Activated CD8-positive, alpha-beta memory T cell treated with anti-CD3 and anti-CD28 coated beads, Interleukin-2, amount 10 ng/mL, durations not matched to agents 7 days and 5 days (primary cell): ENCODE data around the gene KIAA1614. TPM values are rescaled to one million over a fixed set of nuclear protein-coding genes. Genes with fewer than 3 reads are reported as not detected.
A peak's percentile ranks its signal among the peaks of the same experiment; 100 is the strongest.
"Not testable (repeated sequence)": the region's sequence is repeated elsewhere in the genome, so short reads cannot be mapped to it uniquely, and the experiment has no call there.

Experiments
- ATAC-seq: fragments of 150-1000 bp; cut with Tn5 transposase; one replicate; pipeline ENCODE4 v1.10.0; 2021; ENCODE audit warnings: moderate library complexity
- CTCF ChIA-PET: fragments of 350-600 bp; sonication (Branson Sonifier 250); formaldehyde crosslinking; loops from one replicate; lab custom pipeline; 2021; ENCODE audit warnings: antibody characterized with exemption; lab: Charles Lee
- DNase-seq: peaks from one replicate; pipeline ENCODE4 v3.0.0-alpha.2; 2020
- H3K27ac Mint-ChIP-seq: one replicate; pipeline ENCODE4 v1.8.0; 2021; ENCODE audit warnings: mild to moderate bottlenecking, mixed read lengths
- H3K27me3 Mint-ChIP-seq: one replicate; pipeline ENCODE4 v1.8.0; 2021; ENCODE audit warnings: mixed read lengths
- H3K36me3 Mint-ChIP-seq: one replicate; pipeline ENCODE4 v1.8.0; 2021; ENCODE audit warnings: mild to moderate bottlenecking, mixed read lengths
- H3K4me1 Mint-ChIP-seq: one replicate; pipeline ENCODE4 v1.8.0; 2021; ENCODE audit warnings: mixed read lengths
- H3K4me3 Mint-ChIP-seq: one replicate; pipeline ENCODE4 v1.8.0; 2021; ENCODE audit warnings: mild to moderate bottlenecking, moderate library complexity, mixed read lengths
- H3K9me3 Mint-ChIP-seq: one replicate; pipeline ENCODE4 v1.8.0; 2022; ENCODE audit warnings: low read depth, mixed read lengths
- total RNA-seq, 2 experiments: library from RNA; stranded (reverse); gene quantifications; one replicate each; pipeline ENCODE4 v1.2.3, GENCODE V29; 2021

KIAA1614 gene
- total RNA-seq, 2 experiments from 2014 or later, result 0.07 to 0.12 TPM

DNA sequence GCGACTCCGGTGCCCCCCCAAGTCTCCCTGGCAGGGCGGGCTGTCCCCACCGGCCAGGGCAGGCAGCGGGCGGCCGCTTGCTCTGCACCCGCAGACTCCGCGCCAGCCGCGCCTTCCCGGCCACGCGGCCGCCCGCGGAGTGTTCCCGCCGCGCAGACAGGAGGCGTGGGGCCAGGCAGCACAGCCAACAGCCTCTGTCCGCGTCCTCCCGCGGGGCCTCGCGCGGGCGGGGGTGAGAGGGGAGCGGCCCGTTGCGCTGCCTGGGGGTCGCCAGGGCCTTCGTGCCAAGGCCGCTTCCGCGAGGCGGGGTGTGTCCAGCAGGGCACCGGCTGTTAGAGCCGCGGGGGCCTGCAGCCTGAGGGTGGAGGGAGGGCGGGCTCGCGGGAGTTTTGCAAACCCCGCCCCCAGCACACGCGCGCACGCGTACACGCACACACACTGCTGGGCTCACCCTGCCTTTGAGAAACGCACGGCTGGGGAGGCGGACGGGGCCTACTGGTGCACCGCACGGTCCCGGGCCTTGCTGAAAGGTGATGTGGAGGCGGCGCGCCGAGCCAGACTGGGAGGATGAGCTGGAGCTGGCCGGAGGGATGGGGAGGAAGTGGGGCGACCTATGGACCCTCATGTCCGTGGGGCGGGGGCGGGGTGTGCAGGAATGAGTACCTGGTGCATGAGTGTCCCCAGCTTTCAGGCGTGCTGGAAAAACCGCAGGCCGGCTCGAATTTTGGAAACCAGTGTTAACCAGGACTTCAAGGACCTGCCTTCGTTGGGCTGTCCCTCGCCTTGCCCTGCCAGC lies 41.5 kb downstream of the KIAA1614 start:
- H3K36me3 Mint-ChIP-seq, result peaks cover 12% of the 10 kb centered on the region
- H3K27me3 Mint-ChIP-seq, result no peaks in the 10 kb centered on the region
- DNase-seq (peak; percentile 72), ATAC-seq (peak; percentile 92)
- no peak overlapping the region for H3K27ac Mint-ChIP-seq
- CTCF ChIA-PET, result interaction anchor here (1.0 to 1.5 kb wide), 3 partner anchors 11 to 68 kb away, joined by 3 to 4 read pairs (median 3); partner anchors contain the start of gene STX6
- peak overlapping the region; percentile 55 for H3K4me3 Mint-ChIP-seq
- H3K4me1 Mint-ChIP-seq, result peaks cover 9% of the 10 kb centered on the region
- no peaks in the 10 kb centered on the region for H3K9me3 Mint-ChIP-seq

DNA sequence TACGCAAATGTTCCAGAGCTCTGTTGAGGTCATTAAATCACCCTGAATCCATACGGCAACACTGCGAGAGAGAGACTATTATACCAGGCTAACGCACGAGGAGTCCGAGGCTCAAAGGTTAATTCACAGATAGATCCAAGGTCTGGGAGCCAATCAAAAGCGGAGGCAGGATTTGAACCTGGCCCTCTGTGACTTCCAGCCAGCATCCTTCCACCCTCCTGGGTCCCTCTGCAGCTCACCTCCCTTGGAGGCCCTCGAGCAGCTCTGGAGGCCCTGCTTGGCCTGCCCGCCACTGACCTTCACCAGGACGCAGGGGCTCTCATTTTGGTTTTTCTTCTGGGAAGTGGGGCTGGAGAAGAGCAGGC lies 42.1 kb downstream of the KIAA1614 start:
- ATAC-seq, result no peak
- no peak for DNase-seq
- Mint-ChIP-seq H3K27ac (no peak overlapping the region), H3K4me3 (peak overlapping the region; percentile 55), H3K36me3 (peaks cover 16% of the 10 kb centered on the region), H3K4me1 (peaks cover 9% of the 10 kb centered on the region), H3K27me3 (no peaks in the 10 kb centered on the region), H3K9me3 (no peaks in the 10 kb centered on the region)
- CTCF ChIA-PET, result interaction anchor here (1.1 to 1.5 kb wide), 2 partner anchors 64 to 67 kb away, joined by 3 to 4 read pairs; partner anchors contain the start of gene STX6

DNA sequence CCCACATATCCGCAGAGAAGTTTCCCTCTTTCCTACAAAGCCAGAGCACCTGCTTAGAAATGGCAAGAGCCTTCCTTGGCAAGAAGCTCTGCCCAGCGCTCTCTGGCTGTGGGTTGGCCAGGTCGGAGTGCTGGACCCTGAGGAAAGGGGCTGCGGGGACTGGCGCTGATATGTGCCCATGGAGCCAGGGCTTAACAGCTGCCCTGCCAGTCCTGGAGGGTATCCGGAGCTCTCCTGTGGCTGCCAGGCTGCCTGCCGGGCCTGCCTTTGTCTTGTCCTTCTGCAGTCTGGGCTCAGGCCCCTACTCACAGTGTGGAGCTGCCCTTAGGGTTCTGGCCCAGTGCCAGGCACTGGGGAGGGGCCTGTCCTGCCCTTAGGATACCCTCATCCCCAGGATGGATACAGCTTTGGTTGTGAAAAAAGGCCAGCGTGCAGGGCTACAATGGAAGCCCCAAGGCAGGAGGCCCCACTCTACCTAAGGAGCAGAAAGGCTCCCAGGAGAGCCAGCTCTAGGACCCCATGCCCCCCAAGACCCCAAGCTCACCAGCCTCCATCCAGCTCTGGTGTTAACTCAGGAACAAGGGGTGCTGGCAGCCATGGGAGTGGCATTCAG lies 43.4 kb downstream of the KIAA1614 start:
- ATAC-seq (no peak), DNase-seq (no peak)
- H3K27me3 Mint-ChIP-seq, result no peaks in the 10 kb centered on the region
- H3K4me3 Mint-ChIP-seq, result no peak overlapping the region
- H3K9me3 Mint-ChIP-seq, result peaks cover 2% of the 10 kb centered on the region
- H3K27ac Mint-ChIP-seq, result no peak overlapping the region
- peaks cover 24% of the 10 kb centered on the region for H3K36me3 Mint-ChIP-seq
- CTCF ChIA-PET, result no interaction called here
- peaks cover 9% of the 10 kb centered on the region for H3K4me1 Mint-ChIP-seq

DNA sequence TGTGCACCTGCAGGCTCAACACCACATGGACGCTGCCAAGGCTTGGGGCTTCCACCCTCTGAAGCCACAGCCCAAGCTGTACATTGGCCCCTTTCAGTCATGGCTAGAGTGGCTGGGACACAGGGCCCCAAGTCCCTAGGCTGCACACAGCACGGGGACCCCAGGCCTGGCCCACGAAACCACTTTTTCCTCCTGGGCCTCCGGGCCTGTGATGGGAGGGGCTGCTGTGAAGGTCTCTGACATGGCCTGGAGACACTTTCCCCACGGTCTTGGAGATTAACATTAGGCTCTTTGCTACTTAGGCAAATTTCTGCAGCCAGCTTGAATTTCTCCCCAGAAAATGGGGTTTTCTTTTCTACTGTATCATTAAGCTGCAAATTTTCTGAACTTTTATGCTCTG lies 46.9 kb downstream of the KIAA1614 start:
- CTCF ChIA-PET, result interaction anchor here (1.5 kb wide), 1 partner anchor 182 kb away, joined by 3 read pairs; no protein-coding TSS in a partner anchor
- H3K9me3 Mint-ChIP-seq, result not testable (repeated sequence)

DNA sequence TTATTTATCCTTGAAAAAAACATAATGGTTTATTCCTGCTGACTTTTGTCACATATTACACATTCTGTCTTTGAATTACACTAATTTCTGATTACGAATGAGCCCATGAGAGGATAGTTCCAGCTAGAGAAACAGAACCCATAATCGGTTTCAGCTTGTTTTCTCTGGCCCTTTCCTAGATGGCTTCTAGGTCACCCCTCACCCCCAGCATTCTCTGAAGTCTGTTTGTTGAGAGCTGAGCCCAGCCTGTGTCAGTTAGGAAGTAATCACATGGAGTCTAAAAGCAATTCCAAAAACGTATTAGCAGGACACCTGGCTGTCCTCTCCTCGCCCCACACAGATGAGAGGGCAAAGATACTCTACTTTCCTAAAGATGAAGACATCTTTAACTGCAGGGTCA lies 48.9 kb downstream of the KIAA1614 start:
- no peak for ATAC-seq
- no peak overlapping the region for H3K27ac Mint-ChIP-seq
- DNase-seq, result no peak
- CTCF ChIA-PET, result interaction anchor here (1.5 kb wide), 1 partner anchor 24 kb away, joined by 3 read pairs; no protein-coding TSS in a partner anchor
- H3K9me3 Mint-ChIP-seq, result peaks cover 2% of the 10 kb centered on the region
- H3K4me3 Mint-ChIP-seq, result no peak overlapping the region
- H3K4me1 Mint-ChIP-seq, result no peaks in the 10 kb centered on the region
- H3K27me3 Mint-ChIP-seq, result no peaks in the 10 kb centered on the region
- H3K36me3 Mint-ChIP-seq, result peaks cover 36% of the 10 kb centered on the region

More for the DNA sequence above, 46.9 kb downstream of the KIAA1614 start:
- not testable (repeated sequence) for H3K27ac Mint-ChIP-seq, H3K27me3 Mint-ChIP-seq, ATAC-seq, DNase-seq, H3K4me3 Mint-ChIP-seq, H3K4me1 Mint-ChIP-seq
- peaks cover 32% of the 10 kb centered on the region for H3K36me3 Mint-ChIP-seq

DNA sequence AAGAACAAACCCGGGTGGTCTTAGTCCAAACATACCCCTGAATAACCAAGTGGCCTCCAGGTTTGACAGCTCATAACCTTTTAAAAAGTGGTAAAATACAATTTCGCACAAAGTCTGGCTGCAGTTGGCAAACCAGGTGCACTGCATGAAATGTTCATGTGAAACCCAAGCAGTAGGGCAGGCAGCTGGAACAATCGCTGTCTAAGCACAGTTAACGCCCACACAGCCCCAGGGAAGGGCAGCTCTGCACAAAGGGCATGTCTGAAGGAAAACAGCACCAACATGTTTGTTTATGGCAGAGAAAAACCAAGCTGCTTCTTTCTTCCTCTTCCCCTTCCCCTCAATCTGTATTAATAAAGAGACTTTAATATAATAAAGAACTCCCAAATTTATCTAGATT lies 49.5 kb downstream of the KIAA1614 start:
- Mint-ChIP-seq H3K36me3 (peaks cover 36% of the 10 kb centered on the region), H3K4me3 (no peak overlapping the region), H3K27me3 (no peaks in the 10 kb centered on the region), H3K9me3 (peaks cover 2% of the 10 kb centered on the region), H3K27ac (no peak overlapping the region), H3K4me1 (no peaks in the 10 kb centered on the region)
- no peak for DNase-seq
- ATAC-seq, result no peak
- CTCF ChIA-PET, result interaction anchor here (1.5 kb wide), 1 partner anchor 24 kb away, joined by 3 read pairs; no protein-coding TSS in a partner anchor

DNA sequence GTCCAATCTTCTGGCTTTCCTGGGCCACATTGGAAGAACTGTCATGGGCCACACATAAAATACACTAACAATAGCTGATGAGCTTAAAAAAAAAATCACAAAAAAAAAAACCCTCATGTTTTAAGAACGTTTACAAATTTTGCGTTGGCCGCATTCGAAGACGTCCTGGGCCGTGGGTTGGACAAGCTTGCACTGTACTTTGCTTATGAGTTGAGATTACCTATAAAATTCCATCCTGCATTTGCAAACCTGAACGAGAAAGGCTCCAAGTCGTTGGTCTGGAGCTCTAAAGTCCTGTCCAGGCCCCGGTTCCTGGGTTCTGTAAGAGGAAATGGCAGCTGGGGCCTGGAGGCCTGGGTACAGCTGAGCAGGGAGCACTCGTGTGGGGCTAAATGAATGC lies 51.4 kb downstream of the KIAA1614 start:
- H3K27me3 Mint-ChIP-seq, result no peaks in the 10 kb centered on the region
- DNase-seq, result no peak
- peaks cover 2% of the 10 kb centered on the region for H3K9me3 Mint-ChIP-seq
- H3K4me3 Mint-ChIP-seq, result no peak overlapping the region
- no peak overlapping the region for H3K27ac Mint-ChIP-seq
- ATAC-seq, result no peak
- CTCF ChIA-PET, result no interaction called here
- no peaks in the 10 kb centered on the region for H3K4me1 Mint-ChIP-seq
- peaks cover 33% of the 10 kb centered on the region for H3K36me3 Mint-ChIP-seq

DNA sequence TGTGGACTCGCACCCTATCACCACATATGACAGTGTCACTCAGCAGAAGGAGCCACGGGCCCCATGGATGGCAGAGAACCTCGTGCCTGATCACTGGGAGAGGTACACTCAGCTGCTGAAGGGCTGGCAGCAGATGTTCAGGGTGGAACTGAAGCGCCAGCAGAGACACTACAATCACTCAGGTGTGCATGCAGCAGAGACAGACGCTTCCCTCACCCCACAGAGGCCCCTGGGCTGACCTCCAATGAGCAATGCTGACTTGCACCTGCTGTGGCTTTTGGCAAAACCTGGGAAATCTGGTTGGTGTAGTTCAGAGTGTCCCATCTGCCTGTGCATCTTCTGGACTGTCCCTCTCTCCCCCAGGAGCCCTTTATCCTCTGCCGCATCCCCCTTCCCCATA lies 51.9 kb downstream of the KIAA1614 start:
- Mint-ChIP-seq H3K36me3 (peaks cover 29% of the 10 kb centered on the region), H3K9me3 (peaks cover 2% of the 10 kb centered on the region)
- CTCF ChIA-PET, result no interaction called here

DNA sequence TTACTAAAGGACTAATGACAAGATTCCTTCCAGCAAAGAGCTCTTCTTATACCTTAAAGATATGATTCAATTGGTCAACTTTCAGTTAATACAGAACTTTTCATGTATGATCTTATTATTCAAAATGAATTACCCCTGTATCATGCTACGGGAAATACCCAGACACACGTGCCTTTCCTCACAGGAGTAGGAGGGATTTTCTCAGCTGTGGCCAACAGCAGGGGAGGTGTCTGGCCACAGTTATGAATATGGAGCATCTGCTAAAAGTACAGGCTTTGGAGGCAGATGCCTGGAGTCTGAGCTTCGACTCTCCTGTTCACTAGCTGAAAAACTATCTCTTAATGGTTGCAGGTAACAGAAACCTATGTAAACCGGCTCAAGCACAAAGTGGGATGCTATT lies 53.6 kb downstream of the KIAA1614 start:
- H3K27me3 Mint-ChIP-seq, result no peaks in the 10 kb centered on the region
- no peaks in the 10 kb centered on the region for H3K4me1 Mint-ChIP-seq
- ATAC-seq (no peak), DNase-seq (no peak)
- no peak overlapping the region for H3K27ac Mint-ChIP-seq
- no peaks in the 10 kb centered on the region for H3K9me3 Mint-ChIP-seq
- peaks cover 19% of the 10 kb centered on the region for H3K36me3 Mint-ChIP-seq
- CTCF ChIA-PET, result interaction anchor here (1.4 kb wide), 1 partner anchor 14 kb away, joined by 3 read pairs; no protein-coding TSS in a partner anchor
- H3K4me3 Mint-ChIP-seq, result no peak overlapping the region

More for the DNA sequence above, 51.9 kb downstream of the KIAA1614 start:
- no peaks in the 10 kb centered on the region for H3K27me3 Mint-ChIP-seq
- H3K27ac Mint-ChIP-seq, result no peak overlapping the region
- no peak for ATAC-seq
- no peak overlapping the region for H3K4me3 Mint-ChIP-seq
- no peak for DNase-seq
- H3K4me1 Mint-ChIP-seq, result no peaks in the 10 kb centered on the region

DNA sequence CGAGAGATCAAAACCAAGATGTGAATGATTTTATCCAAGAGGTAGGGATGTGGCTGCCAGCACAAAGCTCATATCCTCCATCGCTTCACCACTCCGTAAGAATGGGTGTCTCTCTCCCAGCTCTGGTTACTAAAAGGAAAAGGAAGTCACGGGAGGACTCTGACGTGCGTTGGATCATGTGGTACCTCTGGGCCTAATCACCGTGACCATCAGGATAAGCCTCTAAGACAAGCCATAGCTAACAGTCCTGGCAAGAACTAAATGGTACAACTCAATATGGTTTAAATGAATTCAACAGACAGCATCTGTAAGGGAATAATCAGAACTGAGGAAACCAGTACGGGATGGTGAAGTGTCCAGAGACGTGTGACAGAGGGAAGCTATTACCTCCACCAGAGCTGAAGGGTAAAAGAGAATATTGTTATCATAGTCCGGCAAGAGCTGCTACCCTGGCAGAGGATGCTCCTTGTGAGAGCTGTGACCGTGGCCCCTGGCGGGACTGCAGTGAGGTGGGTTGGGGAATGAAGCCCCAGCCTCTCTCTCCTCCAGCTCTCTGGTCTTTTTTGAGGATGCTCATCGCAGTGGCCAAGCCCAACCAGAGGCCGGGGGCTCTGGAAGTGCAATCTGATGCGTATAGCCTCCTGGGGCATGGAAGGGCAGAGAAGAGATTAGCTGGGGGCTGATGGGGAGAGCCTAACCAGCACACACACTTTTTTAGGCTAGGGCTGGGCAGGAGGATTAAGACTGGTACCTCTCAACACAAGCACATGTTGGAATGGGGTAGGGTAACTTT lies 54.2 kb downstream of the KIAA1614 start:
- DNase-seq (no peak), ATAC-seq (no peak)
- no peaks in the 10 kb centered on the region for H3K4me1 Mint-ChIP-seq
- peaks cover 16% of the 10 kb centered on the region for H3K36me3 Mint-ChIP-seq
- no peak overlapping the region for H3K4me3 Mint-ChIP-seq
- H3K27ac Mint-ChIP-seq, result no peak overlapping the region
- no peaks in the 10 kb centered on the region for H3K27me3 Mint-ChIP-seq
- CTCF ChIA-PET, result interaction anchor here (1.4 kb wide), 1 partner anchor 13 kb away, joined by 3 read pairs; no protein-coding TSS in a partner anchor
- H3K9me3 Mint-ChIP-seq, result no peaks in the 10 kb centered on the region

DNA sequence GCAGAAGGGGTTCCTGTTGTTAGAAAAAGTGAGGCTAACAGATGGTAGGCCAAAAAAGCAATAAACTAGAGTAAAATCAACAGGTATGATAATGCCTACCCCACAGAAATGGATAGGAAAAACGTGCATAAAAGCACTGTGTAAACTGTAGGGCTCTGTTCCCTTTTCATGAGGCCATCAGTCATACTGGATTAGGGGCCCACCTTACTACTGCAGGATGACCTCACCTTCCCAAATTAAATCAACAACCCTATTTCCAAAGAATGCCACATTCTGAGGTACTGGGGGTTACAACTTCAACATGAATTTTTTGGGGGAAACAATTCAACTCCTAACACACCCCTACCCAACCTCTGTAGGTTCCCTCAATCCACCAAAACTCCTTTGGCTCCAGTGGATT lies 54.9 kb downstream of the KIAA1614 start:
- Mint-ChIP-seq H3K4me1 (no peaks in the 10 kb centered on the region), H3K27me3 (no peaks in the 10 kb centered on the region), H3K27ac (no peak overlapping the region), H3K36me3 (peaks cover 20% of the 10 kb centered on the region), H3K4me3 (no peak overlapping the region), H3K9me3 (no peaks in the 10 kb centered on the region)
- DNase-seq, result no peak
- CTCF ChIA-PET, result no interaction called here
- no peak for ATAC-seq

DNA sequence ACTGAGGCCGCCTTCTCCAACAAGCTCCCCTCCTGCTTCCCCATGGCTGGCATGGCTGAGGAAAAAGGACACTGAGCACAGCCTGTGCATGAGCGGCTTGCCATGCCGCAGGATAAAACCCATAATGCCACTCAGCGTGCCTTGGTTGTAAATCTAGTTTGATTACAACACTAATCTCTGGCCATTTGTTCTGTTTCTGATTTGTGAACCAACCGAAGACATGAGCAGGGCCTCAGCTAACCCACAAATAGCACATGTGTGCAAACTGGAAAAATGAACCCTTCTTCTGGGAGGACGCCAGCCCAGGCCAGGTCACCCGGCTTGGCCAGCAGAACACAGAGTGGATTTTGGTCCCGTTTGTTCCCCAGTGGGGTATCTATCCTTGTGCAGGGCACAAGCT lies 56.1 kb downstream of the KIAA1614 start:
- not testable (repeated sequence) for DNase-seq, ATAC-seq, H3K9me3 Mint-ChIP-seq, H3K4me1 Mint-ChIP-seq, H3K27me3 Mint-ChIP-seq, H3K4me3 Mint-ChIP-seq, H3K27ac Mint-ChIP-seq
- peaks cover 24% of the 10 kb centered on the region for H3K36me3 Mint-ChIP-seq
- CTCF ChIA-PET, result interaction anchor here (1.0 kb wide), 1 partner anchor 87 kb away, joined by 3 read pairs; no protein-coding TSS in a partner anchor

DNA sequence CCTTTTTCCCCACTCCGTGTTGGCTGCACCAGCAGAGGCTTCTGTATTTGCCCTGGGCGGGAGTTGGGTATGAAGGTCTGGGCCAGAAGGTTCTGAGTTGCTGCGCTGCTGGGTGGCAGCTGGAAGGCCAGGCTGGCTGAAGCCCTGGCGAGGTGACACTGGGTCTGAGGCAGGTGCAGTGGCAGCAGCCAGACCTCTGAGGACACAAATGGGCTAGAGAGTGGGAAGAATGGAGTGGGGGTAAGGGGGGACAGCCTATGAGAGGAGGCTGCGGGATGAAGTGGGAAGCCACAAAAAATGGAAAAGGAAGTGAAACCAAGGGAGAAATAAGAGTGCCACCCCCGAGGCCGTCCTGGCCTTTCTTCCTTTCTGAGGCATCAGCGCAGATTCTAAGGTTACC lies 56.7 kb downstream of the KIAA1614 start:
- CTCF ChIA-PET, result no interaction called here
- H3K4me1 Mint-ChIP-seq, result no peaks in the 10 kb centered on the region
- DNase-seq (no peak), ATAC-seq (no peak)
- H3K36me3 Mint-ChIP-seq, result peaks cover 24% of the 10 kb centered on the region
- no peak overlapping the region for H3K4me3 Mint-ChIP-seq
- no peaks in the 10 kb centered on the region for H3K27me3 Mint-ChIP-seq
- no peaks in the 10 kb centered on the region for H3K9me3 Mint-ChIP-seq
- no peak overlapping the region for H3K27ac Mint-ChIP-seq
